ENCODE measurements around the gene DHRS13. TPM values are rescaled to one million over a fixed set of nuclear protein-coding genes. Genes with fewer than 3 reads are reported as not detected.
A peak's percentile ranks its signal among the peaks of the same experiment; 100 is the strongest.
"Not testable (repeated sequence)": the region's sequence is repeated elsewhere in the genome, so short reads cannot be mapped to it uniquely, and the experiment has no call there.

The DHRS13 gene
- total RNA-seq, 4 donors from 2014 or later = 15.1 to 26.8 (median 20.2) TPM

GRCh38 chr17:28897769-28898526, 4.9 kb downstream of the DHRS13 start:
- 36% methylated on average over 6 of the region's 23 CpGs for WGBS

DNA sequence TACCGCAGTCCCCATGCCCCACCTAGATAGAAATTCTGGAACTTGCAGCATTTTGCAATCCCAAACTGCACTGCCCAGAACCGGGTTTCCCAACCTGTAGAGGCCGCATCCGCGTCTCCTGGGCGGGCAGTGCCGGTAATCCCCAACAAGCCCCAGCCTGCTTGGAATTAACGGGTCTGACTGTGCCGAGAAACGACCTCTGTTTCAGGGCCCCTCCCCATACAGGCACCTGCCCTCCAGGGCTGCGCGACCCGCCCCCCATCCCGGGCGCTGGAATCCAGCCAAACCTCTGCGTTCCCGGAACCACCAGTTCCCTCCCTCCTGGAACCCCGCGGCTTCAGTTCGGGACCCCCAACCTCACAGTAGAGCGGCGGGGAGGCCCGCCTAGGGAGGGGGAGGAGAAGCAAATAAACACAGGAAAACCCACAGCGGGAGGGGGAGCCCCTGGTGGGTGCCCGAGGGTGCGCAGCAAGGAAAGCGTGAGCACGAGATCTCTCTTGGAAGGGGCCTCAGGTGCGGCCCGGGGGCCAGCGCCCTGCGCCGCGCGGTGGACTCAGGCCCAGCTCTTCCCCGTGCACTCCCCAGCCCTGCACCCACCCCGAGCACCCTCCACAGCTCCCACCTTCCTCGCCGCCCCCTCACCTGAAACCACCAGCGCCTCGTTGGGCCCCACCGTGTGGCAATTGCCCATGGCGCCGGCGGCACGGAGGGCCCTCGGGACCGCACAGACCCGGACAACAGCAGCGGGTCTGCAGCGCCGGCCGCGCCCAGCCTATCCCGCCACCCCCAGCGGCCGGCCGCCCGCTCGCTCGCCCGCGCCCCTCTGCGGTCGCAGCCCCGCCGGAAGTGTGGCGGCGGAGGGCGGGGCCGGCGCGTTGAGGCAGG, 5.8 kb downstream of the DHRS13 start, which contains the start of gene FLOT2:
Gene FLOT2 (minus strand): TSS at position 850 of the 885 bp plus-strand sequence. CDS start 159 bp downstream, at position 691.
- H3K27ac ChIP-seq = peak within 1 kb of the TSS; percentile 96
- H3K4me3 ChIP-seq = peak within 1 kb of the TSS; percentile 91
- peaks cover 64% of the 10 kb centered on the region for H3K4me1 ChIP-seq
- peak in 1 of 3 donors; percentile 49 for TF ChIP-seq POLR2AphosphoS5 (IDR thresholded peaks at IDR 0.05)
- TF ChIP-seq, protein P1, sequence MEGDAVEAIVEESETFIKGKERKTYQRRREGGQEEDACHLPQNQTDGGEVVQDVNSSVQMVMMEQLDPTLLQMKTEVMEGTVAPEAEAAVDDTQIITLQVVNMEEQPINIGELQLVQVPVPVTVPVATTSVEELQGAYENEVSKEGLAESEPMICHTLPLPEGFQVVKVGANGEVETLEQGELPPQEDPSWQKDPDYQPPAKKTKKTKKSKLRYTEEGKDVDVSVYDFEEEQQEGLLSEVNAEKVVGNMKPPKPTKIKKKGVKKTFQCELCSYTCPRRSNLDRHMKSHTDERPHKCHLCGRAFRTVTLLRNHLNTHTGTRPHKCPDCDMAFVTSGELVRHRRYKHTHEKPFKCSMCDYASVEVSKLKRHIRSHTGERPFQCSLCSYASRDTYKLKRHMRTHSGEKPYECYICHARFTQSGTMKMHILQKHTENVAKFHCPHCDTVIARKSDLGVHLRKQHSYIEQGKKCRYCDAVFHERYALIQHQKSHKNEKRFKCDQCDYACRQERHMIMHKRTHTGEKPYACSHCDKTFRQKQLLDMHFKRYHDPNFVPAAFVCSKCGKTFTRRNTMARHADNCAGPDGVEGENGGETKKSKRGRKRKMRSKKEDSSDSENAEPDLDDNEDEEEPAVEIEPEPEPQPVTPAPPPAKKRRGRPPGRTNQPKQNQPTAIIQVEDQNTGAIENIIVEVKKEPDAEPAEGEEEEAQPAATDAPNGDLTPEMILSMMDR (IDR thresholded peaks at IDR 0.05) = peak; percentile 1 to 12
- TF ChIP-seq EP300 (IDR thresholded peaks at IDR 0.05) = no peak
- peak in 1 of 2 donors; percentile 53 for TF ChIP-seq POLR2A (IDR thresholded peaks at IDR 0.05)
- peak; percentile 90 to 91 for DNase-seq (ENCODE audit: low spot score in 2 of 2)
- H3K9me3 ChIP-seq = no peaks in the 10 kb centered on the region
- H3K27me3 ChIP-seq = no peaks in the 10 kb centered on the region
- H3K36me3 ChIP-seq = no peaks in the 10 kb centered on the region
- 0% methylated on average over 25 of the region's 73 CpGs for WGBS

More at GRCh38 chr17:28897769-28898526, 4.9 kb downstream of the DHRS13 start:
- H3K4me3 ChIP-seq = peak overlapping the region; percentile 91
- no peak for TF ChIP-seq POLR2A (IDR thresholded peaks at IDR 0.05)
- TF ChIP-seq POLR2AphosphoS5 (IDR thresholded peaks at IDR 0.05) = no peak
- no peak for TF ChIP-seq EP300 (IDR thresholded peaks at IDR 0.05)
- TF ChIP-seq, protein P1 (IDR thresholded peaks at IDR 0.05) = no peak
- peak in 1 of 2 donors; percentile 70 for DNase-seq (ENCODE audit: low spot score in 2 of 2)
- peak overlapping the region; percentile 96 for H3K27ac ChIP-seq
- H3K36me3 ChIP-seq = no peaks in the 10 kb centered on the region
- peaks cover 64% of the 10 kb centered on the region for H3K4me1 ChIP-seq
- H3K27me3 ChIP-seq = no peaks in the 10 kb centered on the region
- no peaks in the 10 kb centered on the region for H3K9me3 ChIP-seq

DNA sequence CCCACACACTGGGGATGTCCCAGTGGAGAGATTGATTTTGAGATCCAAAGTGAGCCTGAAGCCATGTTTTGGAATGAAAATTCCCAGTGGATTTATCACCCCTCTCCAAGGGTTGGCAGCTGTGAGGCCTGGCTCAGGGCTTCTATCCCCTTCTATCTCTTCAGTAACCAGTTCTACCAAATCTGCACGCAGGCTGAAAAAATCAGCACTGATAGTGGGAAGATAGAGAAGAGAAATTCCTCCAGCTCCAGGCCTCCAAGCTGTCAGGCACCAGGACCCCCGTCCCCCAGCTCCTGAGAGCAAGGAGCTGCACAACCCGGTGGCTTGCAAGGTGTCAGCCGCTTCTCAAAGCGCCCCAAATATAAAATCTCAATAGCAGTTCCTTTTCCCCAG, 6.4 kb downstream of the DHRS13 start:
- WGBS = 0% methylated on average over 5 of the region's 5 CpGs
- H3K27ac ChIP-seq = peak overlapping the region; percentile 96
- TF ChIP-seq, protein P1 (IDR thresholded peaks at IDR 0.05) = no peak
- no peak for TF ChIP-seq POLR2A (IDR thresholded peaks at IDR 0.05)
- TF ChIP-seq POLR2AphosphoS5 (IDR thresholded peaks at IDR 0.05) = no peak
- no peak for TF ChIP-seq EP300 (IDR thresholded peaks at IDR 0.05)
- no peaks in the 10 kb centered on the region for H3K27me3 ChIP-seq
- H3K4me1 ChIP-seq = peaks cover 58% of the 10 kb centered on the region
- DNase-seq (ENCODE audit: low spot score in 2 of 2) = no peak
- no peaks in the 10 kb centered on the region for H3K36me3 ChIP-seq
- no peaks in the 10 kb centered on the region for H3K9me3 ChIP-seq
- peak overlapping the region; percentile 91 for H3K4me3 ChIP-seq

DNA sequence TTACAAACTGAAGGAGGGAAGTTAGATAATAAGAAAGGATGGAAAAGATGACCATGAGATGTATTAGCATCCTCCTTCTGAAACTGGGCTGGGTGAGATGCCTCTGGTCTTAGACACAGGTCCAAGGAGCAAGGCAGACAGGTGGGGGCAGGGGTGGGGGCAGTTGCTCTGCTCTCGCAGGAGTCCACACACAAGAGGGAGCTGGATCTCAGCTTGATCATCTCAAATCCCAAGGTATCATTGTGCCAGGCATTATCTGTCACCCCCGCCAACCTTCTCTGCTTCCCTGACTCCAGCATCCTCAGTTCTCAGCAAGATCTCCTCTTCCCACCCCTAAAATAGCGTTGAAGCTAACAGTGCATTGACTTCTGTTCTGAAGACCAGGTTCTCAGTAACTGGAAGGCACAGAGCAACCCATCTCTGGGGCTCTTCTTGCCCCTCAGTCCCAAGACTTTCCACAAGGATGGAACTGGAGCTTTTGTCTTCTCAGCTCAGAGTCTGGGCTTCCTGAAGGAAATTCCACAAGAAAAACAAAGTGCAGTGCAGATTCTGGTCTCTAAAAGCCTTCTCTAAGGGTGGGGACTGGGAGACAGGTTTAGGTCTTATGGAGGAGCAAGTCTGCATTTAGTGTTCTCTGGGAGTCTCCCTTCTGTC, 7.0 kb downstream of the DHRS13 start:
- WGBS = 38% methylated on average over 3 of the region's 3 CpGs
- H3K27me3 ChIP-seq = no peaks in the 10 kb centered on the region
- H3K9me3 ChIP-seq = no peaks in the 10 kb centered on the region
- H3K36me3 ChIP-seq = no peaks in the 10 kb centered on the region
- DNase-seq (ENCODE audit: low spot score in 2 of 2) = no peak
- peak overlapping the region; percentile 91 for H3K4me3 ChIP-seq
- H3K27ac ChIP-seq = peak overlapping the region; percentile 96
- TF ChIP-seq POLR2AphosphoS5 (IDR thresholded peaks at IDR 0.05) (no peak), EP300 (IDR thresholded peaks at IDR 0.05) (no peak), POLR2A (IDR thresholded peaks at IDR 0.05) (no peak)
- TF ChIP-seq, protein P1 (IDR thresholded peaks at IDR 0.05) = no peak
- H3K4me1 ChIP-seq = peaks cover 52% of the 10 kb centered on the region

GRCh38 chr17:28893248-28894183, 9.4 kb downstream of the DHRS13 start:
- WGBS = 54% methylated on average over 16 of the region's 16 CpGs
- H3K4me3 ChIP-seq; H3K36me3 ChIP-seq; DNase-seq (ENCODE audit: low spot score in 2 of 2); H3K9me3 ChIP-seq; H3K27me3 ChIP-seq: not testable (repeated sequence)
- Histone ChIP-seq H3K4me1 (peaks cover 50% of the 10 kb centered on the region), H3K27ac (peak overlapping the region; percentile 78)
